ENCODE data around the gene FMN1.

FMN1 gene

GRCh38 chr15:32842081-32842480 lies 352.4 kb downstream of the FMN1 start:
- no peaks in the 10 kb centered on the region for H3K27me3 ChIP-seq (ENCODE audit: control insufficient read depth, insufficient read depth, low read length)
- no peaks in the 10 kb centered on the region for H3K79me2 ChIP-seq
- H3K9ac ChIP-seq: no peak overlapping the region
- H2AFZ ChIP-seq: no peak overlapping the region
- no peak overlapping the region for H3K4me2 ChIP-seq (ENCODE audit: low read length)
- no peaks in the 10 kb centered on the region for H3K9me3 ChIP-seq (ENCODE audit: control insufficient read depth, low read length)
- H3K4me1 ChIP-seq: no peaks in the 10 kb centered on the region
- TF ChIP-seq, protein P1, sequence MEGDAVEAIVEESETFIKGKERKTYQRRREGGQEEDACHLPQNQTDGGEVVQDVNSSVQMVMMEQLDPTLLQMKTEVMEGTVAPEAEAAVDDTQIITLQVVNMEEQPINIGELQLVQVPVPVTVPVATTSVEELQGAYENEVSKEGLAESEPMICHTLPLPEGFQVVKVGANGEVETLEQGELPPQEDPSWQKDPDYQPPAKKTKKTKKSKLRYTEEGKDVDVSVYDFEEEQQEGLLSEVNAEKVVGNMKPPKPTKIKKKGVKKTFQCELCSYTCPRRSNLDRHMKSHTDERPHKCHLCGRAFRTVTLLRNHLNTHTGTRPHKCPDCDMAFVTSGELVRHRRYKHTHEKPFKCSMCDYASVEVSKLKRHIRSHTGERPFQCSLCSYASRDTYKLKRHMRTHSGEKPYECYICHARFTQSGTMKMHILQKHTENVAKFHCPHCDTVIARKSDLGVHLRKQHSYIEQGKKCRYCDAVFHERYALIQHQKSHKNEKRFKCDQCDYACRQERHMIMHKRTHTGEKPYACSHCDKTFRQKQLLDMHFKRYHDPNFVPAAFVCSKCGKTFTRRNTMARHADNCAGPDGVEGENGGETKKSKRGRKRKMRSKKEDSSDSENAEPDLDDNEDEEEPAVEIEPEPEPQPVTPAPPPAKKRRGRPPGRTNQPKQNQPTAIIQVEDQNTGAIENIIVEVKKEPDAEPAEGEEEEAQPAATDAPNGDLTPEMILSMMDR (IDR thresholded peaks at IDR 0.05): no peak
- H3K4me3 ChIP-seq (ENCODE audit: low read depth, low read length): no peak overlapping the region
- H3K36me3 ChIP-seq (ENCODE audit: control insufficient read depth, insufficient read depth, low read length): no peaks in the 10 kb centered on the region
- H3K27ac ChIP-seq: no peak overlapping the region

DNA sequence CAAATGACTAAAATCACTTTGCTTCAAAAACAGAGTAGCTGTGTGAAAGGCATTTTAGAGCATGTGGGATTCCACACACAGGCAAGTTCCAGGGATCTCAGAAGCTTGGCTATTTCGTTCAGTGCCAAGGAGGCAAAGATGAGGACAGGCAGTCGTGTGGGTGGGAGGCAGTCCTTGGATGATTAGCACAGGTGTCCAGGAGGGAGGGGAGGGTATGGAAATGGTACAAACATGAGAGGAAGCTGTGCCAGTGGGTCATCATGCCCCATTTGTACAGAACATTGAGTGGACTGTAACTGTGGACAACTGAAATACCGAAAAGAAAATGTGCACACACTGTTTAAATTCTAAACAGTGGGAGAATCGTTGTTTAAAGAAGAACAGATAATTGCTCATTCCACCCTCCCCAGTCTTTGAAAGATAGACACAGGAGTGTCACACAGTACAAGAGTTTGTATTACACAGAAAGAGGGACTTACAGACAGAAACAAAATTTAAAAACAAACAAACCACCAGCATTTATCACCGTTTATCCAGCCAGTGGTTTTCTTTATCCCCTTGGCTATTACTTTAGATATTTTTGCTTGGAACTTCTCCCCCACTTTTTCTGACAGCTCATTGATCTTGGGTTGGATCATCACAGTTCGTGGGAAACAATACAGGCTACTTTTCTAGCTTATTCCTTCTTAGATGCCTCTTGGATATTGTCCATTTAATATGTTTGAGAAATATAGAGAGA lies 353.8 kb downstream of the FMN1 start:
- H3K9me3 ChIP-seq (ENCODE audit: control insufficient read depth, low read length): no peaks in the 10 kb centered on the region
- TF ChIP-seq, protein P1 (IDR thresholded peaks at IDR 0.05): no peak
- H3K79me2 ChIP-seq: no peaks in the 10 kb centered on the region
- H3K27ac ChIP-seq: no peak overlapping the region
- no peak overlapping the region for H3K9ac ChIP-seq
- no peak overlapping the region for H2AFZ ChIP-seq
- no peaks in the 10 kb centered on the region for H3K27me3 ChIP-seq (ENCODE audit: control insufficient read depth, insufficient read depth, low read length)
- no peaks in the 10 kb centered on the region for H3K36me3 ChIP-seq (ENCODE audit: control insufficient read depth, insufficient read depth, low read length)
- H3K4me1 ChIP-seq: no peaks in the 10 kb centered on the region
- H3K4me3 ChIP-seq (ENCODE audit: low read depth, low read length): no peak overlapping the region
- no peak overlapping the region for H3K4me2 ChIP-seq (ENCODE audit: low read length)

DNA sequence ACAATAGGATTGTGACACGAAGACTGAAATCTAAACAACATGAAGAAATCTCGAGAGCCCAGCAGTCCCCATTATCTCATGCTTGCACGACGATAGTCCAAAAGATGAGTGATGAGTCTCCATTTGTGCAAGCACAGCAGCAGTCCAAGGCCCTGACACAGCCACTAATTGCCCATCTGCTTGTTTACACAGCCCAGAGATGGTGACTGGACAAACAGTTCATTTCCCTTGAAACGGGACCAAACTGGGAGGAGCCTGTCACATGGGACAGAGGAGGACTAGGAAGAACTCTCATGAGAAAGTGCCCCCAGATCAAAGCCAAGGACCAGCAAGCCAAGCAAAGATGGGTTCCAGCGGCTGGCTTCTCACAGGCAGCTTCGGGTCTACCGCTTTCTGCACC lies 355.7 kb downstream of the FMN1 start:
- Histone ChIP-seq H3K27me3 (ENCODE audit: control insufficient read depth, insufficient read depth, low read length) (no peaks in the 10 kb centered on the region), H3K36me3 (ENCODE audit: control insufficient read depth, insufficient read depth, low read length) (no peaks in the 10 kb centered on the region), H3K9ac (no peak overlapping the region), H3K4me2 (ENCODE audit: low read length) (no peak overlapping the region), H2AFZ (no peak overlapping the region), H3K4me3 (ENCODE audit: low read depth, low read length) (no peak overlapping the region), H3K79me2 (no peaks in the 10 kb centered on the region), H3K27ac (no peak overlapping the region), H3K4me1 (no peaks in the 10 kb centered on the region), H3K9me3 (ENCODE audit: control insufficient read depth, low read length) (no peaks in the 10 kb centered on the region)
- TF ChIP-seq, protein P1 (IDR thresholded peaks at IDR 0.05): no peak

- no peaks in the 10 kb centered on the region for H3K79me2 ChIP-seq
- no peak overlapping the region for H3K4me3 ChIP-seq (ENCODE audit: low read depth, low read length)
- H3K9me3 ChIP-seq (ENCODE audit: control insufficient read depth, low read length): no peaks in the 10 kb centered on the region
- H3K4me2 ChIP-seq (ENCODE audit: low read length): no peak overlapping the region
- H2AFZ ChIP-seq: no peak overlapping the region
- TF ChIP-seq, protein P1 (IDR thresholded peaks at IDR 0.05): no peak
- H3K27ac ChIP-seq: no peak overlapping the region
- H3K36me3 ChIP-seq (ENCODE audit: control insufficient read depth, insufficient read depth, low read length): no peaks in the 10 kb centered on the region
- no peak overlapping the region for H3K9ac ChIP-seq
- H3K27me3 ChIP-seq (ENCODE audit: control insufficient read depth, insufficient read depth, low read length): no peaks in the 10 kb centered on the region
- no peaks in the 10 kb centered on the region for H3K4me1 ChIP-seq
Measured at GRCh38 chr15:32838338-32838737, 356.2 kb downstream of the FMN1 start.

DNA sequence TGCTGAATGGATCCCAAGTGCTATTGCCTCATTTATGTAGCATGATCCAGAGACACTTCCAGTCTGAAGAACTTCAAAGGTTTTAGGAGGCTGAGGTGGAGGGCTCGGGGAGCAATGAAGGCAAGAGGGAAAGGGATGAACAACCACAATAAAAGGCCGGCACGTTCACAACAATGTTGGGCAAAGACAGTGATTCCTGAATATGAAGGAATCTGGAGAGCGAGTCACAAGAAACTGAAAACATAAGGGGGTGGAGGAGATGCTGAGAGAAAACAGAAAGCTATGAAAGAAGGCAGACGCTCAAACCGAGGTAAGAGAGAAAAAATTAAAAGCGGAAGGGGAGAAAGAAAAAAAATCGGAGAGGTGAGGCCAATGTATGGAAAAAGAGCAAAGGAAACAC lies 356.6 kb downstream of the FMN1 start:
- no peaks in the 10 kb centered on the region for H3K36me3 ChIP-seq (ENCODE audit: control insufficient read depth, insufficient read depth, low read length)
- H3K27ac ChIP-seq: no peak overlapping the region
- H3K9me3 ChIP-seq (ENCODE audit: control insufficient read depth, low read length): no peaks in the 10 kb centered on the region
- no peaks in the 10 kb centered on the region for H3K4me1 ChIP-seq
- TF ChIP-seq, protein P1 (IDR thresholded peaks at IDR 0.05): no peak
- H3K4me3 ChIP-seq (ENCODE audit: low read depth, low read length): no peak overlapping the region
- H3K79me2 ChIP-seq: no peaks in the 10 kb centered on the region
- no peaks in the 10 kb centered on the region for H3K27me3 ChIP-seq (ENCODE audit: control insufficient read depth, insufficient read depth, low read length)
- H3K9ac ChIP-seq: no peak overlapping the region
- no peak overlapping the region for H2AFZ ChIP-seq
- no peak overlapping the region for H3K4me2 ChIP-seq (ENCODE audit: low read length)

All from parathyroid adenoma (tissue), 2 donors.